ENCODE results near the gene OXGR1.
"Not testable (repeated sequence)": the region's sequence is repeated elsewhere in the genome, so short reads cannot be mapped to it uniquely, and the experiment has no call there.

Gene OXGR1

GRCh38 chr13:97004886-97005285 is 10.6 kb upstream of the OXGR1 start:
- no peak for DNase-seq

- no peak for DNase-seq
These were observed 10.0 kb upstream of the OXGR1 start for GRCh38 chr13:97004096-97004876.

GRCh38 chr13:97003071-97003470 is 8.8 kb upstream of the OXGR1 start:
- no peak for DNase-seq

- DNase-seq = no peak
These were observed 8.3 kb upstream of the OXGR1 start for GRCh38 chr13:97002581-97002980.

- no peak for DNase-seq
These were observed 7.4 kb upstream of the OXGR1 start for GRCh38 chr13:97001636-97002035.

- DNase-seq = no peak
These were observed 6.1 kb upstream of the OXGR1 start for GRCh38 chr13:97000295-97000925.

- DNase-seq = no peak
These were observed 4.8 kb upstream of the OXGR1 start for GRCh38 chr13:96999091-96999490.

- DNase-seq = no peak
These were observed 3.8 kb upstream of the OXGR1 start for GRCh38 chr13:96998051-96998450.

GRCh38 chr13:96996886-96997285 is 2.6 kb upstream of the OXGR1 start:
- DNase-seq = no peak

GRCh38 chr13:96996107-96996506 is 1.8 kb upstream of the OXGR1 start:
- no peak for DNase-seq

GRCh38 chr13:96994858-96995243 is 575 bp upstream of the OXGR1 start:
- DNase-seq = no peak

- DNase-seq = no peak
These were observed 651 bp downstream of the OXGR1 start for GRCh38 chr13:96993634-96994016.

- DNase-seq = no peak
These were observed 1.6 kb downstream of the OXGR1 start for GRCh38 chr13:96992633-96993032.

GRCh38 chr13:96991072-96991471 is 3.2 kb downstream of the OXGR1 start:
- no peak for DNase-seq

GRCh38 chr13:96988441-96988840 is 5.8 kb downstream of the OXGR1 start:
- DNase-seq = no peak

GRCh38 chr13:96984051-96984508 is 10.2 kb downstream of the OXGR1 start:
- peak in 1 of 2 donors; percentile 6 for DNase-seq

GRCh38 chr13:96982672-96983071 is 11.6 kb downstream of the OXGR1 start:
- DNase-seq = no peak

- DNase-seq = not testable (repeated sequence)
These were observed 14.4 kb downstream of the OXGR1 start for GRCh38 chr13:96979861-96980260.

- DNase-seq = no peak
These were observed 26.2 kb downstream of the OXGR1 start for GRCh38 chr13:96968027-96968426.

GRCh38 chr13:96967248-96967745 is 27.0 kb downstream of the OXGR1 start:
- DNase-seq = no peak

- DNase-seq = no peak
These were observed 27.7 kb downstream of the OXGR1 start for GRCh38 chr13:96966415-96967102.

GRCh38 chr13:96963786-96964475 is 30.3 kb downstream of the OXGR1 start:
- no peak for DNase-seq

- no peak for DNase-seq
These were observed 33.9 kb downstream of the OXGR1 start for GRCh38 chr13:96960379-96960778.
